ENCODE results near the gene KTI12.
A peak's percentile ranks its signal among the peaks of the same experiment; 100 is the strongest.

The KTI12 gene

GRCh38 chr1:52033190-52034049 is at the start of gene KTI12 (continued):
- TF ChIP-seq ZNF660 (tag by site-specific recombination; IDR thresholded peaks at IDR 0.05): no peak
- no peak for TF ChIP-seq PATZ1 (tag by site-specific recombination; IDR thresholded peaks at IDR 0.05)
- TF ChIP-seq REPIN1 (tag by site-specific recombination; IDR thresholded peaks at IDR 0.05; ENCODE audit: low read depth): peak; percentile 81; the same call in 1 of the 2 replicates
- peak; percentile 15; the same call in 1 of the 2 replicates for TF ChIP-seq TRIM28 (IDR thresholded peaks at IDR 0.05; ENCODE audit: borderline replicate concordance, low read length)
- TF ChIP-seq ZNF48 (tag by site-specific recombination; IDR thresholded peaks at IDR 0.05): no peak
- no peak for TF ChIP-seq ZNF510 (tag by site-specific recombination; IDR thresholded peaks at IDR 0.05; ENCODE audit: insufficient replicate concordance)
- TF ChIP-seq MYNN (tag by site-specific recombination; IDR thresholded peaks at IDR 0.05; ENCODE audit: borderline replicate concordance): peak; percentile 97
- TF ChIP-seq ZBTB26 (tag by site-specific recombination; optimal IDR thresholded peaks at IDR 0.05): peak; percentile 99
- TF ChIP-seq ZNF704 (tag by site-specific recombination; IDR thresholded peaks at IDR 0.05): no peak
- TF ChIP-seq ZBTB44 (tag by site-specific recombination; IDR thresholded peaks at IDR 0.05): peak; percentile 68
- TF ChIP-seq ZNF561 (tag by site-specific recombination; IDR thresholded peaks at IDR 0.05; ENCODE audit: borderline replicate concordance): no peak; the same call in 1 of the 2 replicates
- no peak for TF ChIP-seq SCRT1 (tag by site-specific recombination; IDR thresholded peaks at IDR 0.05; ENCODE audit: borderline replicate concordance)
- TF ChIP-seq PBX3 (CRISPR knock-in tag; IDR thresholded peaks at IDR 0.05): peak; percentile 54
- no peak for TF ChIP-seq ZNF529 (tag by site-specific recombination; IDR thresholded peaks at IDR 0.05; ENCODE audit: insufficient replicate concordance)
- TF ChIP-seq HOXD13 (CRISPR knock-in tag; IDR thresholded peaks at IDR 0.05; ENCODE audit: borderline replicate concordance): no peak
- no peak for TF ChIP-seq PRDM4 (tag by site-specific recombination; IDR thresholded peaks at IDR 0.05)
- TF ChIP-seq ZNF596 (tag by site-specific recombination; IDR thresholded peaks at IDR 0.05): no peak
- 0 out of 2 replicates have a peak, but pooled peaks have one; percentile 28 for TF ChIP-seq ZNF18 (tag by site-specific recombination; IDR thresholded peaks at IDR 0.05)
- no peak for TF ChIP-seq ZNF280D (tag by site-specific recombination; IDR thresholded peaks at IDR 0.05)
- TF ChIP-seq ZSCAN16 (tag by site-specific recombination; IDR thresholded peaks at IDR 0.05): peak; percentile 64
- TF ChIP-seq ZNF791 (tag by site-specific recombination; IDR thresholded peaks at IDR 0.05): no peak
- no peak for TF ChIP-seq ZBTB1 (tag by site-specific recombination; IDR thresholded peaks at IDR 0.05)
- 0 out of 2 replicates have a peak, but pooled peaks have one; percentile 13 for TF ChIP-seq ZEB2 (tag by site-specific recombination; IDR thresholded peaks at IDR 0.05)
